Fibroblast of lung (primary cell): ENCODE results near the gene EIF4B. TPM values are rescaled to one million over a fixed set of nuclear protein-coding genes. Genes with fewer than 3 reads are reported as not detected.

Experiments used
- DNase-seq, 2 donors: peaks; one replicate each; pipeline versions ENCODE4 v3.0.0 to v3.0.0-alpha.2; 2010; ENCODE audit warnings: low read depth in 2 of 2
- H2AFZ ChIP-seq: 2 replicates; pipeline ENCODE4 v1.5.1; 2012; ENCODE audit warnings: low read length, control low read depth, inconsistent platforms
- H3K27ac ChIP-seq: 2 replicates; pipeline ENCODE4 v1.5.1; 2011; ENCODE audit warnings: low read length, control low read depth; ENCODE audit not compliant: insufficient read depth
- H3K27me3 ChIP-seq: 2 replicates; pipeline ENCODE4 v1.5.1; 2011; ENCODE audit warnings: mild to moderate bottlenecking, low read length; ENCODE audit not compliant: control insufficient read depth, insufficient read depth
- H3K36me3 ChIP-seq: 2 replicates; pipeline ENCODE4 v1.5.1; 2011; ENCODE audit warnings: low read length; ENCODE audit not compliant: control insufficient read depth, insufficient read depth
- H3K4me1 ChIP-seq: 2 replicates; pipeline ENCODE4 v1.5.1; 2011; ENCODE audit warnings: low read length; ENCODE audit not compliant: control insufficient read depth, insufficient read depth; ENCODE audit errors: extremely low read depth
- H3K4me2 ChIP-seq: 2 replicates; pipeline ENCODE4 v1.5.1; 2011; ENCODE audit warnings: low read length, control low read depth; ENCODE audit not compliant: insufficient read depth; ENCODE audit errors: extremely low read depth
- H3K4me3 ChIP-seq, 4 experiments: fragments of 200-600 bp in 1 of 4; sonication (generic) in 1 of 4; replicated peaks in 1 of 4; 2 replicates each; pipeline ENCODE4 v1.5.1; 2011 to 2016; ENCODE audit warnings: low read length in 4 of 4, low read depth in 3 of 4, mild to moderate bottlenecking in 3 of 4, control low read depth in 2 of 4, inconsistent platforms in 1 of 4, mixed read lengths in 1 of 4; ENCODE audit not compliant: insufficient read depth in 1 of 4; ENCODE audit errors: control extremely low read depth in 1 of 4
- H3K79me2 ChIP-seq: 2 replicates; pipeline ENCODE4 v1.5.1; 2012; ENCODE audit warnings: mild to moderate bottlenecking, low read length, inconsistent platforms; ENCODE audit not compliant: control insufficient read depth, insufficient read depth
- H3K9ac ChIP-seq: 2 replicates; pipeline ENCODE4 v1.5.1; 2011; ENCODE audit warnings: mild to moderate bottlenecking, low read length, control low read depth; ENCODE audit not compliant: insufficient read depth
- H3K9me3 ChIP-seq: 2 replicates; pipeline ENCODE4 v1.5.1; 2012; ENCODE audit warnings: low read depth, low read length; ENCODE audit not compliant: control insufficient read depth, insufficient read depth
- H4K20me1 ChIP-seq: 2 replicates; pipeline ENCODE4 v1.5.1; 2011; ENCODE audit warnings: low read length; ENCODE audit not compliant: control insufficient read depth, insufficient read depth; ENCODE audit errors: extremely low read depth
- CTCF ChIP-seq, 2 donors: IDR thresholded peaks in 1 of 2; conservative IDR thresholded peaks in 1 of 2; 1 replicate in 1 of 2; 2 replicates in 1 of 2; pipeline ENCODE4 v1.5.1; 2011 to 2012; ENCODE audit warnings: low read length in 2 of 2, control low read depth in 1 of 2, inconsistent platforms in 1 of 2, low read depth in 1 of 2, mild to moderate bottlenecking in 1 of 2
- EZH2 ChIP-seq: IDR thresholded peaks from 2 replicates; pipeline ENCODE4 v1.5.1; 2012; ENCODE audit warnings: low read length, control low read depth, mild to moderate bottlenecking; ENCODE audit errors: missing control alignments
- polyA plus RNA-seq, 2 donors: library from polyadenylated mRNA; depleted of rRNA in 1 of 2; stranded (reverse) in 1 of 2; unstranded in 1 of 2; fragments of >200 nt; gene quantifications; 2 replicates each; pipeline ENCODE4 v1.2.1, GENCODE V29; 2011 to 2012; ENCODE audit warnings: missing spikeins in 1 of 2
- total RNA-seq: library from RNA; depleted of rRNA; stranded (reverse); fragments of >200 nt; gene quantifications from 2 replicates; pipeline ENCODE4 v1.2.1, GENCODE V29; 2014

Gene EIF4B
- total and polyA plus RNA-seq, 2 donors (not counting 1 experiment from before 2014, with no cell fraction given), result 466 to 1,180 TPM

- peaks cover 27% of the 10 kb centered on the region for H3K79me2 ChIP-seq
- H4K20me1 ChIP-seq, result no peaks in the 10 kb centered on the region
- H3K27me3 ChIP-seq, result no peaks in the 10 kb centered on the region
- TF ChIP-seq EZH2 (no peak), CTCF (conservative IDR thresholded peaks at IDR 0.05 in 1 of 2, IDR thresholded peaks at IDR 0.05 in 1 of 2; ENCODE audit: low read depth in 1 of 2, low read length in 2 of 2) (no peak)
- no peak for DNase-seq
- H3K27ac ChIP-seq, result peak overlapping the region; percentile 95
- no peaks in the 10 kb centered on the region for H3K9me3 ChIP-seq
- H3K4me2 ChIP-seq, result peak overlapping the region; percentile 97
- H3K9ac ChIP-seq, result peak overlapping the region; percentile 86
- peaks cover 12% of the 10 kb centered on the region for H3K36me3 ChIP-seq
- H2AFZ ChIP-seq, result no peak overlapping the region
- peak overlapping the region; percentile 80 to 90 (median 84) for H3K4me3 ChIP-seq
- H3K4me1 ChIP-seq, result peaks cover 42% of the 10 kb centered on the region
Observed at GRCh38 chr12:53050426-53051057, 44.3 kb downstream of the EIF4B start.

- Histone ChIP-seq H3K9me3 (no peaks in the 10 kb centered on the region), H3K27me3 (no peaks in the 10 kb centered on the region), H3K4me2 (peak overlapping the region; percentile 97), H4K20me1 (no peaks in the 10 kb centered on the region), H3K36me3 (peaks cover 13% of the 10 kb centered on the region), H3K4me1 (peaks cover 37% of the 10 kb centered on the region), H2AFZ (no peak overlapping the region), H3K79me2 (peaks cover 25% of the 10 kb centered on the region), H3K27ac (peak overlapping the region; percentile 95), H3K4me3 (peak overlapping the region; percentile 80 to 90 (median 84)), H3K9ac (peak overlapping the region; percentile 86)
- TF ChIP-seq CTCF (conservative IDR thresholded peaks at IDR 0.05 in 1 of 2, IDR thresholded peaks at IDR 0.05 in 1 of 2; ENCODE audit: low read depth in 1 of 2, low read length in 2 of 2) (peak in 1 of 2 donors; percentile 21), EZH2 (no peak)
- peak; percentile 55 to 76 for DNase-seq
Observed at GRCh38 chr12:53051058-53051880, 45.0 kb downstream of the EIF4B start.

GRCh38 chr12:53051881-53052412, 45.7 kb downstream of the EIF4B start:
- Histone ChIP-seq H2AFZ (no peak overlapping the region), H3K4me3 (peak overlapping the region; percentile 6 to 90 (median 55)), H3K27me3 (no peaks in the 10 kb centered on the region), H3K9ac (peak overlapping the region; percentile 26), H3K27ac (peak overlapping the region; percentile 95), H3K9me3 (no peaks in the 10 kb centered on the region), H3K36me3 (peaks cover 14% of the 10 kb centered on the region), H3K4me2 (peak overlapping the region; percentile 97), H4K20me1 (no peaks in the 10 kb centered on the region), H3K79me2 (peaks cover 25% of the 10 kb centered on the region), H3K4me1 (peaks cover 37% of the 10 kb centered on the region)
- TF ChIP-seq EZH2 (no peak), CTCF (conservative IDR thresholded peaks at IDR 0.05 in 1 of 2, IDR thresholded peaks at IDR 0.05 in 1 of 2; ENCODE audit: low read depth in 1 of 2, low read length in 2 of 2) (no peak)
- DNase-seq, result no peak
